HepG2 (cell line): ENCODE results near the gene AMOTL2. TPM values are rescaled to one million over a fixed set of nuclear protein-coding genes. Genes with fewer than 3 reads are reported as not detected.

Source experiments
- DMTF1 ChIP-seq: sonication (generic); formaldehyde crosslinking; IDR thresholded peaks from 2 replicates; pipeline ENCODE4 v1.4.0; 2020; ENCODE audit warnings: mild to moderate bottlenecking, missing genetic modification reagents
- MED13 ChIP-seq: sonication (generic); formaldehyde crosslinking; IDR thresholded peaks from 2 replicates; pipeline ENCODE4 v1.5.0; 2020; ENCODE audit warnings: missing genetic modification reagents
- SNAI1 ChIP-seq: sonication (generic); formaldehyde crosslinking; IDR thresholded peaks from 2 replicates; pipeline ENCODE4 v1.5.0; 2020; ENCODE audit warnings: mild to moderate bottlenecking, missing genetic modification reagents, borderline replicate concordance
- ZBTB7A ChIP-seq: sonication (generic); formaldehyde crosslinking; IDR thresholded peaks from 2 replicates; pipeline ENCODE4 v1.8.0; 2022; ENCODE audit warnings: mild to moderate bottlenecking, missing genetic modification reagents
- ZNF451 ChIP-seq: sonication (generic); formaldehyde crosslinking; IDR thresholded peaks from 2 replicates; pipeline ENCODE4 v1.5.0; 2020; ENCODE audit warnings: mild to moderate bottlenecking, missing genetic modification reagents
- ZNF484 ChIP-seq: sonication (generic); formaldehyde crosslinking; IDR thresholded peaks from 2 replicates; pipeline ENCODE4 v1.5.1; 2020; ENCODE audit warnings: mild to moderate bottlenecking, low read depth, missing genetic modification reagents, borderline replicate concordance
- ZNF740 ChIP-seq: sonication (generic); formaldehyde crosslinking; IDR thresholded peaks from 2 replicates; pipeline ENCODE4 v1.4.0; 2020; ENCODE audit warnings: missing genetic modification reagents
- polyA plus RNA-seq, 8 experiments: library from polyadenylated mRNA; depleted of rRNA in 3 of 8; stranded (reverse) in 7 of 8; unstranded in 1 of 8; fragments of >200 nt; fragmentation: Illumina TruSeq in 4 of 8; extraction: Trizol in 4 of 8; gene quantifications; 2 replicates each; pipeline versions ENCODE4 v1.2.1 to v1.2.3, GENCODE V29; 2011 to 2016; ENCODE audit warnings: low read depth in 4 of 8, missing spikeins in 1 of 8, mixed read lengths in 1 of 8; ENCODE audit not compliant: insufficient read depth in 1 of 8
- total RNA-seq, 5 experiments: library from RNA; depleted of rRNA; stranded (reverse); fragments of >200 nt; fragmentation: Illumina TruSeq; extraction: Trizol; gene quantifications; 2 replicates each; pipeline ENCODE4 v1.2.3, GENCODE V29; 2016; ENCODE audit warnings: low read depth in 1 of 5
- TF ChIP-seq, protein P1 (sequence below): sonication (generic); formaldehyde crosslinking; IDR thresholded peaks from 2 replicates; pipeline ENCODE4 v1.4.0; 2020; ENCODE audit warnings: missing genetic modification reagents, borderline replicate concordance

AMOTL2 gene
- total and polyA plus RNA-seq, 2 of the 13 experiments (the other 11 are each of a cell fraction or from before 2014, with no cell fraction given), result 17.3 to 18.5 TPM

- TF ChIP-seq DMTF1 (no peak), ZNF451 (CRISPR knock-in tag) (no peak), MED13 (no peak), ZBTB7A (CRISPR knock-in tag) (no peak), SNAI1 (CRISPR knock-in tag) (no peak), ZNF740 (no peak), ZNF484 (no peak)
- TF ChIP-seq, protein P1, sequence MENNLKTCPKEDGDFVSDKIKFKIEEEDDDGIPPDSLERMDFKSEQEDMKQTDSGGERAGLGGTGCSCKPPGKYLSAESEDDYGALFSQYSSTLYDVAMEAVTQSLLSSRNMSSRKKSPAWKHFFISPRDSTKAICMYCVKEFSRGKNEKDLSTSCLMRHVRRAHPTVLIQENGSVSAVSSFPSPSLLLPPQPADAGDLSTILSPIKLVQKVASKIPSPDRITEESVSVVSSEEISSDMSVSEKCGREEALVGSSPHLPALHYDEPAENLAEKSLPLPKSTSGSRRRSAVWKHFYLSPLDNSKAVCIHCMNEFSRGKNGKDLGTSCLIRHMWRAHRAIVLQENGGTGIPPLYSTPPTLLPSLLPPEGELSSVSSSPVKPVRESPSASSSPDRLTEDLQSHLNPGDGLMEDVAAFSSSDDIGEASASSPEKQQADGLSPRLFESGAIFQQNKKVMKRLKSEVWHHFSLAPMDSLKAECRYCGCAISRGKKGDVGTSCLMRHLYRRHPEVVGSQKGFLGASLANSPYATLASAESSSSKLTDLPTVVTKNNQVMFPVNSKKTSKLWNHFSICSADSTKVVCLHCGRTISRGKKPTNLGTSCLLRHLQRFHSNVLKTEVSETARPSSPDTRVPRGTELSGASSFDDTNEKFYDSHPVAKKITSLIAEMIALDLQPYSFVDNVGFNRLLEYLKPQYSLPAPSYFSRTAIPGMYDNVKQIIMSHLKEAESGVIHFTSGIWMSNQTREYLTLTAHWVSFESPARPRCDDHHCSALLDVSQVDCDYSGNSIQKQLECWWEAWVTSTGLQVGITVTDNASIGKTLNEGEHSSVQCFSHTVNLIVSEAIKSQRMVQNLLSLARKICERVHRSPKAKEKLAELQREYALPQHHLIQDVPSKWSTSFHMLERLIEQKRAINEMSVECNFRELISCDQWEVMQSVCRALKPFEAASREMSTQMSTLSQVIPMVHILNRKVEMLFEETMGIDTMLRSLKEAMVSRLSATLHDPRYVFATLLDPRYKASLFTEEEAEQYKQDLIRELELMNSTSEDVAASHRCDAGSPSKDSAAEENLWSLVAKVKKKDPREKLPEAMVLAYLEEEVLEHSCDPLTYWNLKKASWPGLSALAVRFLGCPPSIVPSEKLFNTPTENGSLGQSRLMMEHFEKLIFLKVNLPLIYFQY (CRISPR knock-in tag), result no peak
- TF ChIP-seq, all 625 proteins: peak for 0
Observed at GRCh38 chr3:134394380-134394779, 20.1 kb upstream of the AMOTL2 start (continued).
